HCT116 (cell line): ENCODE data around the gene MRPL49.

ENCODE experiments used
- CTCF ChIP-seq, 3 experiments: fragments of 200-600 bp in 1 of 3; sonication (generic) in 1 of 3; IDR thresholded peaks in 2 of 3; conservative IDR thresholded peaks in 1 of 3; 2 replicates each; pipeline ENCODE4 v1.5.1; 2012 to 2017; ENCODE audit warnings: low read depth in 2 of 3, low read length in 2 of 3, antibody characterized with exemption in 1 of 3, borderline replicate concordance in 1 of 3, control low read depth in 1 of 3, mild to moderate bottlenecking in 1 of 3, mixed read lengths in 1 of 3, mixed run types in 1 of 3, moderate library complexity in 1 of 3; ENCODE audit not compliant: insufficient read depth in 1 of 3
- EZH2phosphoT487 ChIP-seq: fragments of 200-600 bp; IDR thresholded peaks from 2 replicates; pipeline ENCODE4 v1.6.1; 2018; ENCODE audit warnings: antibody characterized with exemption, borderline replicate concordance
- MAX ChIP-seq: IDR thresholded peaks from 2 replicates; pipeline ENCODE4 v1.6.1; 2012
- POLR2A ChIP-seq: IDR thresholded peaks from 2 replicates; pipeline ENCODE4 v1.7.0; 2011; ENCODE audit warnings: borderline replicate concordance; ENCODE audit not compliant: insufficient read depth, insufficient read length; ENCODE audit errors: extremely low read depth
- POLR2AphosphoS5 ChIP-seq: IDR thresholded peaks from 2 replicates; pipeline ENCODE4 v1.6.1; 2011; ENCODE audit warnings: mild to moderate bottlenecking, low read depth, low read length, moderate library complexity
- RAD21 ChIP-seq: IDR thresholded peaks from 2 replicates; pipeline ENCODE4 v1.6.1; 2012; ENCODE audit warnings: low read depth, mild to moderate bottlenecking
- SP1 ChIP-seq: IDR thresholded peaks from 2 replicates; pipeline ENCODE4 v1.6.1; 2012; ENCODE audit warnings: low read depth

GRCh38 chr11:65100674-65101350, 21.3 kb upstream of the MRPL49 start:
- TF ChIP-seq CTCF (IDR thresholded peaks at IDR 0.05 in 2 of 3, conservative IDR thresholded peaks at IDR 0.05 in 1 of 3; ENCODE audit: borderline replicate concordance in 1 of 3, insufficient read depth in 1 of 3, low read depth in 2 of 3, low read length in 2 of 3) (peak in 1 of 3 experiments; percentile 39; a peak in 2 of 6 replicates), POLR2AphosphoS5 (no peak), RAD21 (no peak; the same call in 1 of the 2 replicates), SP1 (no peak), EZH2phosphoT487 (no peak), MAX (no peak), POLR2A (no peak)
